ENCODE data around the gene SLC35A4. TPM values are rescaled to one million over a fixed set of nuclear protein-coding genes. Genes with fewer than 3 reads are reported as not detected.

Gene SLC35A4
- total and polyA plus RNA-seq, 2 of the 13 experiments (the other 11 are each of a cell fraction or from before 2014, with no cell fraction given), result 0.71 to 4.0 TPM

GRCh38 chr5:140557136-140557805, 7.4 kb upstream of the SLC35A4 start, which contains the start of gene SRA1 (continued):
- no peak for TF ChIP-seq ZNF318 (CRISPR knock-in tag; IDR thresholded peaks at IDR 0.05)
- no peak for TF ChIP-seq ZNF670 (CRISPR knock-in tag; IDR thresholded peaks at IDR 0.05; ENCODE audit: borderline replicate concordance)
- TF ChIP-seq ZNF383 (CRISPR knock-in tag; IDR thresholded peaks at IDR 0.05; ENCODE audit: borderline replicate concordance), result no peak
- no peak for TF ChIP-seq ZNF556 (CRISPR knock-in tag; IDR thresholded peaks at IDR 0.05; ENCODE audit: borderline replicate concordance)
- TF ChIP-seq ZNF781 (CRISPR knock-in tag; IDR thresholded peaks at IDR 0.05; ENCODE audit: borderline replicate concordance, not compliant biosample characterization), result peak; percentile 75
- TF ChIP-seq HCFC1 (IDR thresholded peaks at IDR 0.05; ENCODE audit: low read depth, low read length), result peak; percentile 39; the same call in 1 of the 2 replicates
- TF ChIP-seq ZNF597 (CRISPR knock-in tag; IDR thresholded peaks at IDR 0.05), result no peak
- no peak for TF ChIP-seq FOXM1 (CRISPR knock-in tag; IDR thresholded peaks at IDR 0.05)
- peak; percentile 91 for TF ChIP-seq FOXC1 (CRISPR knock-in tag; IDR thresholded peaks at IDR 0.05; ENCODE audit: borderline replicate concordance)
- no peak for TF ChIP-seq U2AF2 (IDR thresholded peaks at IDR 0.05; ENCODE audit: low read depth, low read length)
- TF ChIP-seq ERF (CRISPR knock-in tag; IDR thresholded peaks at IDR 0.05), result peak; percentile 94
- peak; percentile 77; the same call in 1 of the 2 replicates for TF ChIP-seq MTF2 (CRISPR knock-in tag; IDR thresholded peaks at IDR 0.05; ENCODE audit: borderline replicate concordance)
- no peak for TF ChIP-seq ZNF850 (CRISPR knock-in tag; conservative IDR thresholded peaks at IDR 0.05)
- TF ChIP-seq TAF1 (CRISPR knock-in tag; IDR thresholded peaks at IDR 0.05), result peak; percentile 96
- peak; percentile 88; the same call in 1 of the 2 replicates for TF ChIP-seq CBX5 (CRISPR knock-in tag; IDR thresholded peaks at IDR 0.05; ENCODE audit: borderline replicate concordance)
- TF ChIP-seq PLSCR1 (CRISPR knock-in tag; IDR thresholded peaks at IDR 0.05; ENCODE audit: borderline replicate concordance), result no peak
- TF ChIP-seq ZNF740 (CRISPR knock-in tag; IDR thresholded peaks at IDR 0.05), result no peak

All from HepG2 (cell line).